ENCODE measurements around the gene ARID1B.
A peak's percentile ranks its signal among the peaks of the same experiment; 100 is the strongest.

Gene ARID1B

DNA sequence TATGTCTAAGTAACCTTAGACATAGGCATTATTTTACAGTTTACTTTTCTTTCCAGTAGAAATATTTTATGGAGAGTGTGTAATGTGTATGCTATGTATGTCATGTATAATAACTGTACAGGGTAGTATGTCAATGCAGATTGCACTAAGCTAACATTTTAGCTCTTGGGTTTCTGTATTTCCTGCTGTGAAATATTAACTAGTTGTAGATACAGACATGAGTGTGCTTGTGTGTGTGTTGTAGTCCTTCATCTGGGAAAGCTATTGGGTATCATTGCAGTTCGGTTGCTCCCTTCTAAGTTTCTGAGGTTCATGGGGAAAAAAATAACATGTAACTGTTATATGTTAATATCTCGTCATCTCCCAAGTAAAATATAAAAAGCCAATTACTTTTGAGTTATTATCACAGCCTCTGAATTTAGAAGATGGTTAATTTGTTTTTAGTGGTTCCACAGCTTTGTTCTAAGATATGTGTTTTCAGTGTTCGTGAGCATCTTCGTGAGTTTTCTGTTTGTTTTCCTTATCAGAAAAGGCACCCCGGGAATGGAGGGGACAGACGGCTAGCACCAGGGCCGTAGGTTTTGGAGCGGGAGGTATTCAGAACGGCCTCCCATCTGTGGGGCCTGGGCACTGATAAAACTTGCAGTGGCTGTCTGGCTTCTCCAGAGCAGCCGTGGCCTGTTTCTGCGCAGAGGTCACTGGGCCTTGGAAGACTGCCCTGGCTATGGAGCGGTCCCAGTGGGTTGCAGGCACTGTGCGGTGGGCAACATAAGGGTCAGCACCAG, 215.0 kb downstream of the ARID1B start:
- no peak for DNase-seq (ENCODE audit: low spot score)

DNA sequence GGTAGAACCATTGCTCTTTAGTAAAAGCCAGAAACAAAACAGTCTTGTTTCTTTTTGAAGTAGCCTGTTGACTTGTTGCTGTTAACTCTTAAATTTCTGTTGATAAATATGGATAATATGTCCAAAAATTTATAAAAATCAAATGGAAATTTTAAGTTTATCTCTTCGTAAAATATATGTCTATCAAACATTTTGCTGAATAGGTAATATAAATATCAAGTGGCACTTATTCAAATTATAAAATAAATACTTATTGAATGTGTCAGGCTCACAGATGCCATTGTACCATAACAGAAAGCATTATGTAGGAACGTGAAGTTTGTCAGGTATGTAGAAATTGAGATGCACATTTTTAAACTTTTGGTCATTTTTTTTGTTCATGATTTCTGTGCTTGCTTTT, 216.5 kb downstream of the ARID1B start:
- DNase-seq (ENCODE audit: low spot score): no peak

DNA sequence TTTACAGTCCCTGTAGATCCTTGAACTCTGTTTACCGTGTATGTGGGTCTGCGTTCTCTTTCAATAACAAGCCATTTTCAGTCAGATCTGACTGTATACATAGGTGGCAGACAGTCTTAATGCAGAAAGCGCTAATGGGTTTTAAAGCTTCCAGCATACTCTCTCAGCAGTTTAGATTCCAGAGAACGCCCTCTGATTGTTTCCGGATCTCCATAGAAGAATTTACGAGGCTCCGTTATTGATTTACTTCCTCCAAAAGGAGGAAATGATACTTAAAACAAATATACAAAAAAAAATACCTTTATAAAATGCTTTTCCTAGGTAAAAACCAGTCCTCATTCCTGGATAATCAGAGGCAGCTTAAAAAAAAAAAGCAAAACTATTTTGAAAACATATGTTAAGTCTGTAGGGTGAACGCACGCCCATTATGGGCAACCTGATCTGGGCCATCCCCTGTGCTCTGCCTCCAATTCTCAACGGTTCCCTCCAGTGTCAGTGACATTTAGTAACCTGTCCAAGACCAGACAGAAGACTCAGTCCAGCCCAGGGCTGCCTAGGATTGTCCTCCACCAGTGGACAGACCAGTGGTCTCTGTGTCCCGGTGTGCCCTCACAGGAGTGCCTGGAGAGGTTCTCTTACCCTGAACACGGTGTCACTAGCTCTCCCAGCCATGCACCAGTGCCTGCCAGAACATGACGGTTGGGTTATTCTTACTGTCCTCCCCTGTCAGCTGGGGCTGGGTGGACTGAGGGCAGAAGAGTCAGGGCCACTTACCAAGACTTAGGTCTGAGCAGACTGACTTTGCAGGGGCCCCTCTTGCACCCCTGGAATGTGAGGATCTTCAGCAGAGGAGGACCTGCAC, 217.3 kb downstream of the ARID1B start:
- no peak for DNase-seq (ENCODE audit: low spot score)

DNA sequence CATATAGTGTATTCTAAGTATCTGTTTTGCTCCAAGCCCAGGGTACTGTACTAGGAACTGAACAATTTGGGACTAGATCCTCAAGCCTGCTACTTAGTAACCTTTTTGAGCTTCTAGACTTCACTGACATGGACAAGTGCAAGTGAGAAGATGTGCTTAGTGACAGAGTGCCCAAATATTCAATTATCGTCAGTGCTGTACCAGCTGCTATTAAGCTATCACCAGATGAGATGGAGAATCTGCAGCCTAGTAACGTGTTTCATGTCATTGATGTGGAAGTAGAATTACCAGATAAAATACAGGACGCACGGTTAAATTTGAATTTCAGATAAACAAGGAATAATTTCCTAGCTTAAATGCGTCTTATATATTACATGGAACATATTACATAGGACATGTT, 218.3 kb downstream of the ARID1B start:
- no peak for DNase-seq (ENCODE audit: low spot score)

DNA sequence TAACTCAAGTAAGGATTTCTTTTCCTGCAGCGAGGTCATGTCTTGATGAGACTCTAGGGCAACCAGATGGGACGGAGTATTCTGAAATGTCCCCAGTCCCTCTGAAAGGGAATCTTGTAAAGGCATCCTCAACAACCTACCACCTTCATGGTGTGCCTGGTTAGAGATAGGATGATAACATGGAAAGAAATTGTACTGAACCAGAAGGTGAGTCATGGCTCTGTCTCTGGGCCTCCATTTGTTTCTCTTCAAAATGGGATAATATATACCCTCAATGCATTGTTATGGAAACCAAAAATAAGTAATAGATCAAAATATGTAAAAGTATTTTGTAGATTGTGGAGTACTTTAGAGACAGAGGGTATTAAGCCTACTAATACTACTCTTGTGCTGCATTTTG, 219.1 kb downstream of the ARID1B start:
- DNase-seq (ENCODE audit: low spot score): no peak

DNA sequence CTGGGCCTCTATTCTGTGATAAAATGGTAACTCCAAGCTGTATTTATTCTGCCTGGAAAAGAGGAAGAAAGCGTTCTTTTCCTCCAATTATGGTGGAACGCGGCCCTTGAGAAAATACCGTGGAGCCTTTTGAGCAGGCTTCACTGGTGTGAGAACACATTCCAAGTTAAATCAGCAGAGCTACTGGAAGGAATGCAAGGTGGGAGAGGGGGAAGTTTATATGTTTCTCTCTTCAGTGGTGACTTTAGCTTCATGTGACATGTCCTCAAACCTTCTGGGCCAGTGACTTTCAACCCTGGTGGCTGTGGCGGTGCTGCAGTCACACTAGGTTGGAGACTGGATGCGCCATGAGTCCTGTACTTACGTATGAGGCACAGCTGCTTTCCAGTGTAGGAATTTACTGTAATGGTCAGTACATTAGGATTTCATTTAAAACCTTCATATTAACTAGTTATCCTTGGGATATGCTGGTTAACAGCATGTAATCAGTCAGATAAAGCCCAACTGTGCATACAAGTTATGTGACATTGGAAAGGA, 221.7 kb downstream of the ARID1B start:
- DNase-seq (ENCODE audit: low spot score): no peak

DNA sequence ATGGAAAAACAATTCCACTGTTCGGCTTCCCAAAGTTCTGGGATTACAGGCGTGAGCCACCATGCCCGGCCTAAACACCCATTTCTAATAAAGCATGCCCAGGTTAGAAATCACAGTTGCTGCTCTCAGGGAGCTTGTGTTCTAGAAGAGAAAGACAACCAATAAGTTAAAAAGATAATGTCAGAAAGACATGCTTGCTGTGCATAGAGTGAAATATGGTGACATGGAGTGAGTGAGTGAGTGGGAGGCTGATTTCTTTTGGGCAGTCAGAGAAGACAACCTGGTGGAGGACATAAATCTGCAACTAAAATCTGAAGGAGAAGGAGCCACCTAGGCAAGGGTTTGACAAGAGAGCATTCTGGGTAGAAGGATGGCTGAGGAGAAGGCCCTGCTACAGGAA, 222.6 kb downstream of the ARID1B start:
- no peak for DNase-seq (ENCODE audit: low spot score)

DNA sequence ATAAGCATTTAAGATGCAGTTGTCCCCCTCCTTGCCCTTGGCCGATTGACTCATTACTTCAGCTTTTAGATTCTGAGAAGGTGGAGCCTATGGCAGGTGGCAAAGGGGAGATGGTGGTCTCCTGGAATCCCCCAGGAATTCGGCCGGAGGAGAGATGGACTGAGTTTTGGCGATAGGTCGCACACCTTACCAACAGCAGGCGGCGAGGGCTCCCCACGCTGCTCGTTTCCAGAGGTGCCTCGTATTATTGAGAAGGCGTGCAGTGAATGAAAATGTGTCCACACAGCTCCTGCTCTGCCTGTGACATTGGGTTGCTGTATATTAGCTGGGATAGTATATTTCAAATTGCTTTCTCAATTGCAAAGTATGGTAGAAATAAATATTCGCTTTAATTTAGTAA, 224.5 kb downstream of the ARID1B start:
- DNase-seq (ENCODE audit: low spot score): no peak

DNA sequence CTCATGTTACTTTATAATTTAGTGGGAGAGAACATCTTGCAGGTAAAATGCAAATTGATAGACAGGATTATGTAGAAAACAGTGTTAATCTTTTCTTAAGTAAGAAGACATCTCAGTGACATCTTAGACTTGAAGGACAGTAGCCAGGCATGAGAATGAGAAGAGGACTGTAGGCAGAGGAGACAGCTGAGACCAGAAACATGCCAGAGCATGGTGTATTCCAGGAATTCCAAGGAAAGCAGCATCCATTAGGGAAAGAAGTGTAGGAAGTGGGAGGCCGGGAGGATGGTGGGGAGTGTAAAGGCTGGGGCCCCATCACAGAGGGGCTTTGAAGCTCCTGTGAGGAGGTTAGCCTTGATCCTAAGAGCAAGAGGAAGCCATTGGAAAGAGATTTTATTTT, 225.6 kb downstream of the ARID1B start:
- no peak for DNase-seq (ENCODE audit: low spot score)

DNA sequence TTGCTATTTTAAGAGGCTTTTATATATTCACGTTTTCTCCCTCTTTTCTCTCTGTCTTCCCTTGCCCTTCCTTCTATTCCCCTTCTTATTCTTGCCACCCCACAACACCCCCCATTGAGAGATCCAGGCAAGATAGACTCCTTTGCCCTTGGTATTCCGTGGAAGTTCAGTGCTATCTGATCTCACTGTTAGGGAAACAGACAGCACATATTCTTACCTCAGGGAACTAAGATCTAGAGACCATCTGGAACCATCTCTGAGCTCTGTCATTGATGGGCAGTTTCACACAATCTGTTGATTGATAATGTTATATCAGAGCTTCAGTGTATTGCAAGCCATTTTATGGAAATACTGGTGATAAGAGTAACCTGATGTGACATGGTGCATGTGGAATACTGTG, 228.8 kb downstream of the ARID1B start:
- no peak for DNase-seq (ENCODE audit: low spot score)

DNA sequence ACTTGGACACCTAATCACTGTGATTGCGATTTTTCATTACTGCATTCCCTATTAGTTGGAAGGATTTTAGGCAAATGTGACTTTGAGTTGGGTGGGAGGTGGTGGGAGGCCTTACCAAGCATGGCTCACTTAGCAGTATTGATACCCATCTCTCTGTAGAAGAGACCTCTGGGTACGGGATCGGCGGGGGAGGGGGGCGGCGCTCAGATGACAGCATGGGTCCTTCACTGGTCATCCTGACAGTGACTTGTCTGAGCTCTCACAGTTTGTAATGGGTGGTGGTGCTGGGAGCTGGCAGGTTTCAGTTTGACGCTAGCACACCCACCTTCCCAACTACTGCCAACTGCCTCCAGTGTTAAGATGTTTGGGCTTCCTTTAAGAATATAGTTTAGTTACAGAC, 231.4 kb downstream of the ARID1B start:
- DNase-seq (ENCODE audit: low spot score): no peak

DNA sequence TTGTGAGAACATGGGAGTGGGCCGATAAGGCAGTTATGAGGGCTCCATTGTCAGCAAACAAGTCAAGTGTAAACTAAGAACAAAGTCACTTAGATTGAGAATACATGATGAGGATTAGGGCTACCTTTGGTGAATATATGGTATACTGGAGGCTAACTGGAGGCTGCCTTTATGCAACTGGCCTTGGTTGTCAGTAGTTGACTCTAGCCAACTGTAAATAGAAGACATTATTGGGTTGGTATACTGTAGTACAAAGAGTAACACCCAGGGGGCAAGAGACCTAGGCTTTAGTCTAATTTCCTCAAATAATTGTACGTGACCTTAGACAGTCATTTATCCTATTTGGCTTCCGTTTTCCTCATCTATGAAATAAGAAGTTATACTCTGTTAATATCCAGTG, 235.2 kb downstream of the ARID1B start:
- no peak for DNase-seq (ENCODE audit: low spot score)

DNA sequence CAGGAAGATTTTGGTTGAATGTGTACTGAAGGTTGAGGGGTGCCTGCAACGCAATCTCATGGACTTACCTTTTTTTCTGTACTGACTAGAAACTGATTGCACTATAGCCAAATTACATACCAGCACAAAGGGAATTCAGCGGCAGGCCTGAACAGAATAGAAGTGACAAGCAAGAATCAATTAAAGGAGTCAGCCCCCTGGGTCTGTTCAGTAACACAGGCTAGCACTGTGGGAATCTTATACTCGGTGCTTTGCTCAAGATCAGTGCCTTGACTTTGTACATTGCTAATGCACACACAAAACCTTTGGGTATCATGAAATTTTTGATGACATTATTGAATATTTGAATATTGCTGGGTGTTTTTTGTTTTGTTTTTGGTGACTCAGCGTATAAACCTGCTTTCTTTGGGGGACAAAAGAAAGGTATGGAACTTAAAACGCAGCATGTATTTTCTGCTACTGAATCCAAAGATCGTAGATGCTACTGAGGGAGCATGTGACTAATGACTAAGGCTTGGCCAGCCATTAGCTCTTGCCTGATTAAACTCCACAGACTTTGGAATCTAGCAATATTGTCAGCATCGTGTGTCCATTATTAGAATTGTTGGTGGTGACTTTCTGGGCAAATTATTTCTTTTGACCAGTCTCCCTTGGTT, 236.6 kb downstream of the ARID1B start:
- DNase-seq (ENCODE audit: low spot score): no peak

DNA sequence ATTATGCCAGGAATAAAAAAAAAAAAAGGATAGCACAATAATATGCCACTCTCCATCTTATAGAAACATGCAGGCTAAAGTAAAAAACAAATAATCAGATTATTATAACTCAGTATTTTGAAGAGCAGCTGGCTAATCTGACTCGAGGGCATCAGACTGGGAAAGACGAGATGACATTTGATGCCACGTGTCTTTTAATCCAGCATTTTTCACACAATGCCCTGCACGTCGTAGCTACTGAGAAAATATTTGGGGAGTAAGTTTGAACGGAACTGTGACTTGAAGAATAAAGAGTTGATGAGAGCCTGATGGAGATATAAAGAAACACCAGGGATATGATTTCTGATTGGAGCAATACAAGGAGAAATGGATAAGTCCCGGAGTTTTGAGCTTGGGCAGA, 237.7 kb downstream of the ARID1B start:
- no peak for DNase-seq (ENCODE audit: low spot score)

DNA sequence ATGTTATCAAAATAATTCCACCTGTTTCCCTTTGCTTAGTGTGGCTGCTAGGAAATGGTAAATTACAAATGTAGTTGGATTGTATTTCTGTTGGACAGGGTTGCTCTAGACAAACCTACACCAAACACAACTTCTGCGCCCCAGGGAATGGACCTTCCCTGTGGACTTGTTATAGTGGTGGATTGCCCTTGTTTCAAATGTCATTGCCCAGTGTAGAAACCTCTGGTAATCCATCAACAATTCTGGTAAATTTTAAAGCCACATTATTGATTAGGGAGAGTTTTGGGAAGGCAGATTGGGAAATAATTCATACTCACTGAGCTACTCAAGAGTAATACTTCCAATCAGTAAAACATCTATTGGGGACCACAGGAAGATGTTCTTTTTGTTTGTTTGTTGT, 239.8 kb downstream of the ARID1B start:
- DNase-seq (ENCODE audit: low spot score): no peak

DNA sequence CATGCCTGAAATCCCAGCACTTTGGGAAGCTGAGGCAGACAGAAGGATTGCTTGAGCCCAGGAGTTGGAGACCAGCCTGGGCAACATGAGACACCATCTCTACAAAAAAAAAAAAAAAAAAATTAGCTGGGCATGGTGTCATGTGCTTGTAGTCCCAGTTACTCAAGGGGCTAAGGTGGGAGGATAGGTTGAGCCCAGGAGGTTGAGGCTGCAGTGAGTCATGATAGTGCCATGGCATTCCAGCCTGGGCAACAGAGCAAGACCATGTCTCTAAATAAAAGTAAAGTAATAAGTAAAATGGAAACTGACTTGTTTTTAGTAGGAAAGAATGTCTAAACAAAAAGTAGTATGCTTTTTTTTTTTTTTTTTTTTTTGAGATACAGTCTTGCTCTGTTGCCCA, 240.7 kb downstream of the ARID1B start:
- no peak for DNase-seq (ENCODE audit: low spot score)

DNA sequence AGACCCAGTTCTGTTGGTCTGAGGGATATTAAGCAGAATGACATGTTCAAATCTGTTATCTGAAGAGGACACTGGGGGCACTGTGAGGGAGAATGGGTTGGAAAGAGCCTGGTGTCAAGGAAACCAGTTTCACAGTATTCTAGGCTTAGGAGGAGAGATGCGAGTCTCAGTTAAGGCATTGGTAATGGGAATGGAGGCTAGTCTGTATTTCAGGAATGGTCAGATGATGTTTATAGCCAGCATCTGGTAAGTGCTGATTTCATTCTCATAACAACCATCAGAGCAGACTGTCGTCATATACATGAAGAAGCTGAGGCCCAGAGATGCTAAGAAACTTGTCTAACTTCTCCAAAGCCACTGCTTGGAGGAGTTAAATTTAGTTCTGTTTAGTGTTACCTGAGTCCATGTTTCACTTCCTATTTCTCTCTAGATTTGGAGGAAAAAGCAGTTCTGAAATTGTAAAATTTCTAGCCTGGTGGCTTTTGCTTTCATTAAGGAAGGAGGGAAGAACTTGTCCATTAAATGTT, 242.0 kb downstream of the ARID1B start:
- DNase-seq (ENCODE audit: low spot score): peak; percentile 51

DNA sequence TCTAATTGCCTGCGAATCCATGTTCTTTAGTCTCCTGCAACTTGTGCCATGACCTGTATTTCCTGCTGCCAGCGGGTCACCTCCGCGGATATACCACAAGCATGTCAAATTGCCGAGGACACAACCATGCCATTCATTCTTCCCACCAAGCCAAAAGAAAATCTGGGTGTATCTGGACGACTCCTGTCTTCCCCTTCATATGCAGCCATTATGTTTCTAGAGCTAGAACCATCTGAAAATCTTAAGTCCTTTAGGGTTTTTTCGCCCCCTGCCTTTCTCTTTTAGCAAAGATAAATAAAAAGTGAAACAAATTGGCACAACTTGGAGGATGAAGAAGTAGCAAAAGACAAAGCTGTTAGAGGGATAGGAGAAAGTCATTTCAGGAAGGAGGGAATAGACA, 242.6 kb downstream of the ARID1B start:
- DNase-seq (ENCODE audit: low spot score): peak; percentile 32

DNA sequence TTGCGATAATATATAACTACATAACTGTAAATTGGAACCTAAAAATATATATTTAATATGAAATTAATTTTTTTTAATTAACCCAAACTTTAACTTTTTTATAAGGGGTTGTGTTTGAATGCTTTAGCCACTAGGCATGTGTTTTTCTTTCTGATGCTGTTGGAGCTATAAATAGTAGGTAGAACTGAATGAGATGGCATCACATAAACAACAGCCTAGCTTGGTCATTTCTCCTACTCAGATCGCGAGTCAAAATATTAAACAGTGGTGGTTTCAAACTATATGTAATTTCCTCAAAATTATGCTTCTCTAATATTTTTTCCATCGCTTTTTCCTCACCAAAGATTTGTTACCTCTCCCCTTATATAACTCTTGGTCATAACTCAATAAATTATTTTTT, 243.2 kb downstream of the ARID1B start:
- DNase-seq (ENCODE audit: low spot score): no peak

DNA sequence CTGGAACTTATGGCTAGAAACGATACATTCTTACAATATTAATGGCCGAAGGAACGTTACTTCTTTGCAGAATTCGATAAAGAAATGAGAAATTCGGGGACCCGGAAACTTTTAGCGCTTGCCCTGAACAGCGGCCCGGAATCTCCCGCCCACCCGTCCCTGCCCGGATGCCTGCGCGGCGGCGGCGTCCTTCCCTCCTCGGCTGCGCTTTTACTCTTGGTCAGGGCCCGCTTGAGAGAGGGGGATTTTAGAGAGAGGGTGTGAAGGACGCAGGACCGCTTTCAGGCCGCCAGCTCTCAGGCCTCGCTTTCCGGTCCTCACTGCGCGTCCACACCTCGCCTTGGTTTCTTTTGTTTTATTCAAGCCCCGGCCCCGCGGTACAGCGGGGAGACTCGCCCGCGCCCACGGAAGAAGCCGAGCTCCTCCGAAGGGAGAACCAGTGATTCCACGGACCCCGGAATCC, 243.7 kb downstream of the ARID1B start:
- DNase-seq (ENCODE audit: low spot score): no peak

DNA sequence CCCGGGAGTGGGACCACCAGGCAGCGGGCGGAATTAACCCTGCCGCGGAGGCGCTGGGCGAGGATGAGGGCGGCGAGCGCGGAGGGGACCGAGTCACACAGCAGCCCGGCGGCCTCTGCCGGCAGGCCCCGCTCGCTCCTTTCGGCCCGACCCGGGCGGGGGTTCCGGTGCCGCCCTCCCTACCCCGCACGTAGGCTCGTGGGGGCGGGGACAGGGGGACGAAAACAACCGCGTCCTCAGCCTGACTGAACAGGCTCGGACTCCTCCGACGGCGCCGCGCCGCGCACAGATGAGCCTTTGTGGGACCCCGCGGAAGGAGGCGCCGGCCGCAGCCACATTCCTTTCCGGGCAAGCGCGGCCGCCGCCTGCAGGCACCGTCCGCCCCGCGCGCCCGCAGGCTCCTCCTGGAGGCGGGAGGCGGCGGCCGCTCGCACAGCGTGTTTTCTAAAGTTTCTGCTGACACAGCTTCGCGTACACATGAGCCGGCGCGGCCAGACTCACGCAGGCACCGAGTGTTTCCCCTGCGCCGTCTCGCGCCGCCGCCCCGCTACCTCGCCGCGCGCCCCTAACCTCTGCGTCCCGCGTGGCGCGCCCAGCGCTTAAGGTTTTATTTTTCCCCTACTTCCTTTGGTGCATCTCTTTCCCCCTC, 244.3 kb downstream of the ARID1B start:
- peak; percentile 88 for DNase-seq (ENCODE audit: low spot score)
